ENCODE results near the gene SLC6A3. TPM values are rescaled to one million over a fixed set of nuclear protein-coding genes. Genes with fewer than 3 reads are reported as not detected.

The SLC6A3 gene
- polyA plus RNA-seq, 3 donors = not detected

DNA sequence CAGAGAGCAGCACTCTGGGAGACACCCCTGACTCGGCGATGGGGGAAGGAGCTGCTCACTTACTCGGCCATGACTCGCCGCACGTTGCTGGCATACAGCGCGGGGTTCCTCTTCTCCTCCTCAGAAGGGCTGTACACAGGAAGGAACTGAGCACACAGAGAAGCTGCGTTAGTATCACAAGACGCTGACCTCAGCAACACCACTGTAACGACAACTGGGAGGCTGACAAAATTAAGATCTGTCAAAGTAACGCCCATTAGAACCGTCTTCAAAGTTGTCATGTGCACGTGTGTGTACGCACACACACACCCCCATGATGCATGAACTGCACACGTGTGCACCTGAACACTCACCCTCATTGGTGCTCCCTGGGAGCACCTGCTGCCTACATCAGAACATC lies 32.1 kb upstream of the SLC6A3 start:
- peaks cover 58 to 74% of the 10 kb centered on the region in 2 donors for H3K36me3 Mint-ChIP-seq
- peaks cover 0 to 5% (median 0%) of the 10 kb centered on the region in 3 donors for H3K27me3 Mint-ChIP-seq (ENCODE audit: low read depth in 3 of 3)
- Histone ChIP-seq H3K27ac (ENCODE audit: low read depth in 1 of 2, low read length in 2 of 2) (peak overlapping the region; percentile 98 to 99), H2AFZ (ENCODE audit: insufficient read depth, low read depth, low read length, poor library complexity, severe bottlenecking) (no peak overlapping the region), H4K20me1 (ENCODE audit: insufficient read depth, low read length) (no peaks in the 10 kb centered on the region), H3K36me3 (replicated peaks in 1 of 2; ENCODE audit: control insufficient read depth in 1 of 2, insufficient read depth in 2 of 2, low read length in 2 of 2) (peaks cover 36 to 46% of the 10 kb centered on the region in 2 donors), H3K9ac (ENCODE audit: insufficient read depth, low read length, poor library complexity, severe bottlenecking) (peak overlapping the region; percentile 92), H3K27me3 (ENCODE audit: control insufficient read depth in 2 of 2, insufficient read depth in 2 of 2, low read length in 2 of 2) (no peaks in the 10 kb centered on the region), H3K9me3 (replicated peaks in 1 of 2; ENCODE audit: control insufficient read depth in 1 of 2, insufficient read depth in 1 of 2, low read length in 2 of 2) (no peaks in the 10 kb centered on the region), H3K4me1 (ENCODE audit: control insufficient read depth in 1 of 2, insufficient read depth in 2 of 2, low read length in 2 of 2) (peaks cover 61 to 66% of the 10 kb centered on the region in 2 donors), H3K4me2 (replicated peaks; ENCODE audit: extremely low read depth, low read length, poor library complexity, severe bottlenecking) (peak overlapping the region; percentile 18), H3K79me2 (ENCODE audit: insufficient read depth, low read length) (peaks cover 4% of the 10 kb centered on the region), H3K4me3 (replicated peaks in 1 of 3; ENCODE audit: low read depth in 2 of 3, low read length in 3 of 3) (no peak overlapping the region)
- H3K9me3 Mint-ChIP-seq = peaks cover 0 to 2% (median 0%) of the 10 kb centered on the region in 7 donors
- peaks cover 74% of the 10 kb centered on the region for H3K4me1 Mint-ChIP-seq
- TF ChIP-seq, protein P1, sequence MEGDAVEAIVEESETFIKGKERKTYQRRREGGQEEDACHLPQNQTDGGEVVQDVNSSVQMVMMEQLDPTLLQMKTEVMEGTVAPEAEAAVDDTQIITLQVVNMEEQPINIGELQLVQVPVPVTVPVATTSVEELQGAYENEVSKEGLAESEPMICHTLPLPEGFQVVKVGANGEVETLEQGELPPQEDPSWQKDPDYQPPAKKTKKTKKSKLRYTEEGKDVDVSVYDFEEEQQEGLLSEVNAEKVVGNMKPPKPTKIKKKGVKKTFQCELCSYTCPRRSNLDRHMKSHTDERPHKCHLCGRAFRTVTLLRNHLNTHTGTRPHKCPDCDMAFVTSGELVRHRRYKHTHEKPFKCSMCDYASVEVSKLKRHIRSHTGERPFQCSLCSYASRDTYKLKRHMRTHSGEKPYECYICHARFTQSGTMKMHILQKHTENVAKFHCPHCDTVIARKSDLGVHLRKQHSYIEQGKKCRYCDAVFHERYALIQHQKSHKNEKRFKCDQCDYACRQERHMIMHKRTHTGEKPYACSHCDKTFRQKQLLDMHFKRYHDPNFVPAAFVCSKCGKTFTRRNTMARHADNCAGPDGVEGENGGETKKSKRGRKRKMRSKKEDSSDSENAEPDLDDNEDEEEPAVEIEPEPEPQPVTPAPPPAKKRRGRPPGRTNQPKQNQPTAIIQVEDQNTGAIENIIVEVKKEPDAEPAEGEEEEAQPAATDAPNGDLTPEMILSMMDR (IDR thresholded peaks at IDR 0.05) = no peak
- 4% methylated on average over 13 of the region's 16 CpGs for WGBS (ENCODE audit: insufficient coverage)
- intact Hi-C loops (cut with micrococcal nuclease) = loop anchor here (5.0 to 10.0 kb wide), 4 partner anchors 40 to 373 kb away; partner anchors contain the start of gene CLPTM1L (in 1 of the 2)
- H3K27ac Mint-ChIP-seq = peak overlapping the region; percentile 95 to 100 (median 100)
- peak; percentile 94 to 98 (median 97) for DNase-seq
- no peak overlapping the region for H3K4me3 Mint-ChIP-seq

DNA sequence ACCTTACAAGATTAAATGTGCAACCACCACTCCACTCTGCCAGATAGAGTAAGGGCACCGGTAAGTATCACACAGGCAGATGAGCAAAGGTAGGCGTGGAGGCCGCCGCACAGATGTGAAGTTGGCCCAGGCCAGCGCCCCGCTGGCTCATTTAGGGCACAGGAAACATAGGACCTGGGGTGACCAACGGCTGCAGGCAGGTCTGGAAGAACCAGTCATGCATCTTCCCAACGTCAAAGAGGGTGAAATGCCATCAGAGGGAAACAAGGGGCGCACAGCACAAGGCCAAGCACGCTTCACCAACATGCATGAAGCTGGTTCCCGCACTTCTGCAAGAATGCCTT lies 31.7 kb upstream of the SLC6A3 start:
- Histone ChIP-seq H2AFZ (ENCODE audit: insufficient read depth, low read depth, low read length, poor library complexity, severe bottlenecking) (no peak overlapping the region), H3K9me3 (replicated peaks in 1 of 2; ENCODE audit: control insufficient read depth in 1 of 2, insufficient read depth in 1 of 2, low read length in 2 of 2) (no peaks in the 10 kb centered on the region), H3K27ac (ENCODE audit: low read depth in 1 of 2, low read length in 2 of 2) (peak overlapping the region; percentile 98 to 99), H3K4me2 (replicated peaks; ENCODE audit: extremely low read depth, low read length, poor library complexity, severe bottlenecking) (peak overlapping the region; percentile 18), H3K27me3 (ENCODE audit: control insufficient read depth in 2 of 2, insufficient read depth in 2 of 2, low read length in 2 of 2) (no peaks in the 10 kb centered on the region), H4K20me1 (ENCODE audit: insufficient read depth, low read length) (no peaks in the 10 kb centered on the region), H3K36me3 (replicated peaks in 1 of 2; ENCODE audit: control insufficient read depth in 1 of 2, insufficient read depth in 2 of 2, low read length in 2 of 2) (peaks cover 39 to 49% of the 10 kb centered on the region in 2 donors), H3K4me3 (replicated peaks in 1 of 3; ENCODE audit: low read depth in 2 of 3, low read length in 3 of 3) (peak overlapping the region in 1 of 3 experiments; percentile 23), H3K4me1 (ENCODE audit: control insufficient read depth in 1 of 2, insufficient read depth in 2 of 2, low read length in 2 of 2) (peaks cover 58 to 63% of the 10 kb centered on the region in 2 donors), H3K9ac (ENCODE audit: insufficient read depth, low read length, poor library complexity, severe bottlenecking) (peak overlapping the region; percentile 57), H3K79me2 (ENCODE audit: insufficient read depth, low read length) (peaks cover 4% of the 10 kb centered on the region)
- intact Hi-C loops (cut with micrococcal nuclease) = loop anchor here (5.0 to 10.0 kb wide), 4 partner anchors 40 to 372 kb away; partner anchors contain the start of gene CLPTM1L (in 1 of the 2)
- Mint-ChIP-seq H3K4me1 (peaks cover 71% of the 10 kb centered on the region), H3K36me3 (peaks cover 59 to 76% of the 10 kb centered on the region in 2 donors), H3K27ac (peak overlapping the region; percentile 95 to 100 (median 100)), H3K4me3 (peak overlapping the region in 1 of 2 donors; percentile 50), H3K27me3 (ENCODE audit: low read depth in 3 of 3) (peaks cover 0 to 5% (median 0%) of the 10 kb centered on the region in 3 donors), H3K9me3 (peaks cover 0 to 2% (median 0%) of the 10 kb centered on the region in 7 donors)
- DNase-seq = no peak
- 86% methylated on average over 11 of the region's 11 CpGs for WGBS (ENCODE audit: insufficient coverage)
- TF ChIP-seq, protein P1 (IDR thresholded peaks at IDR 0.05) = no peak
